Adipocyte (in vitro differentiated cells): ENCODE results near the gene SGSH.

ENCODE experiments used
- DNase-seq: peaks from one replicate; pipeline ENCODE4 v3.0.0-alpha.2; 2015; ENCODE audit warnings: low read depth
- H3K27me3 ChIP-seq: replicated peaks from 2 replicates; pipeline ENCODE4 v1.7.0; 2013; ENCODE audit warnings: mild to moderate bottlenecking, low read length, moderate library complexity; ENCODE audit not compliant: control insufficient read depth, insufficient read depth
- H3K36me3 ChIP-seq: 2 replicates; pipeline ENCODE4 v1.7.0; 2013; ENCODE audit warnings: low read length, mild to moderate bottlenecking, moderate library complexity; ENCODE audit not compliant: control insufficient read depth, insufficient read depth, severe bottlenecking
- H3K4me1 ChIP-seq: 2 replicates; pipeline ENCODE4 v1.7.0; 2013; ENCODE audit warnings: mild to moderate bottlenecking, low read length, moderate library complexity; ENCODE audit not compliant: control insufficient read depth, insufficient read depth
- H3K4me3 ChIP-seq: 2 replicates; pipeline ENCODE4 v1.7.0; 2013; ENCODE audit warnings: mild to moderate bottlenecking, low read length, moderate library complexity
- H3K9ac ChIP-seq: 2 replicates; pipeline ENCODE4 v1.7.0; 2013; ENCODE audit warnings: mild to moderate bottlenecking, low read length, moderate library complexity
- H3K9me3 ChIP-seq: 2 replicates; pipeline ENCODE4 v1.7.0; 2013; ENCODE audit warnings: mild to moderate bottlenecking, low read length, moderate library complexity; ENCODE audit not compliant: control insufficient read depth

The SGSH gene

DNA sequence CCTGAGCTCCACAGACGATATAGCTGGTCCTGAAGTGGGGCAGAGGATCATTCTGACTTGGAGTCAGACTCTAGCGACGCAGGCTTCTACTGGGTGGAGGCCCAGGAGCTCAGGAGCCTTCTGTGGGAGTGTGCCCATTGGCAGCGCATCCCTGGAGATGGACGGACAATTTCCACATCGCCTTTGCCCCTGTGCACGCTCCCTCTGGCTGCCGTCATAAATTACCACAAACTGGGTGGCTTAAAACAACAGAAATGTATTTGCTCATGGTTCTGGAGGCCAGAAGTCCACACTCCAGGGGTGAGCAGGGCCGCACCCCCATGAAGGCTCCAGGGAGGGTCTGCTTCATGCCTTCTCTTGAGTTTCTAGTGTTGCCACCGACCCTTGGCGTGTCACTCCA, 43.4 kb downstream of the SGSH start:
- Histone ChIP-seq H3K4me1 (no peaks in the 10 kb centered on the region), H3K27me3 (peaks cover 26% of the 10 kb centered on the region), H3K9ac (no peak overlapping the region), H3K9me3 (no peaks in the 10 kb centered on the region), H3K36me3 (no peaks in the 10 kb centered on the region), H3K4me3 (no peak overlapping the region)
- no peak for DNase-seq

DNA sequence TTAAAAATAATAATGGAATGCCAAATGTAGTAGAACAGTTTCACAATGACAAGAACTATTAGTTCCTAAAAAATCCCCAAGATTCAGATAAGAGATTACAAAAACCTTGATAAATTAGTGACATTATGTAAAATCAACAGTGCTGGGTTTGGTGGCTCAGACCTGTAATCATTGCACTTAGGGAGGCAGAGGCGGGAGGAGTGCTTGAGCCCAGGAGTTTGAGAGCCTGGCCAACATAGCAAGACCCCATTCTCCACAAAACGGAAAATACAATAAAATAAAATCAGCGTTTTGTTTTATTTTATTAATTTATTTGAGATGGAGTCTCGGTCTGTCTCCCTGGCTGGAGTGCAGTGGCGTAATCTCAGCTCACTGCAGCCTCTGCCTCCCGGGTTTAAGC, 46.2 kb downstream of the SGSH start:
- DNase-seq, result no peak
- no peaks in the 10 kb centered on the region for H3K36me3 ChIP-seq
- no peak overlapping the region for H3K9ac ChIP-seq

DNA sequence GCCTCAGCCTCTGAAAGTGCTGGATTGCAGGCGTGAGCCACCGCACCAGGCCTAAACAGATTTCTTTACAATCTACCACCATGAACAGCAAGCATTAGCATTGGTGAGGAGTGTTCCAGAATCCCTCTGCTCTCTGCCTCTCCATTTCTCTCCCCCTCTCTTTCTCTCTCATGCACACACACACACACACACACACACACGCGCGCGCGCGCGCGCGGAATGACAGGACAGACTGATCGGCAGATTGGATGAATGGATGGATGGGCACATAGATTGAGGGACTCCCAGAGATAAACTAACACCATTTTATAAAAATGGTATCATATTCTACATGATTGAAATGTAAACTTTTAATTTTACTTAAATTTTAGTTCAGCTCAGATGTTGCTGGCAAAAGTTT, 47.0 kb downstream of the SGSH start:
- H3K9ac ChIP-seq, result no peak overlapping the region
- H3K36me3 ChIP-seq, result no peaks in the 10 kb centered on the region
- H3K27me3 ChIP-seq, result peaks cover 38% of the 10 kb centered on the region
- no peaks in the 10 kb centered on the region for H3K9me3 ChIP-seq
- H3K4me1 ChIP-seq, result no peaks in the 10 kb centered on the region
- DNase-seq, result no peak
- H3K4me3 ChIP-seq, result no peak overlapping the region

More for the DNA sequence above, 46.2 kb downstream of the SGSH start:
- H3K4me3 ChIP-seq, result no peak overlapping the region
- no peaks in the 10 kb centered on the region for H3K4me1 ChIP-seq
- H3K9me3 ChIP-seq, result no peaks in the 10 kb centered on the region
- peaks cover 36% of the 10 kb centered on the region for H3K27me3 ChIP-seq

DNA sequence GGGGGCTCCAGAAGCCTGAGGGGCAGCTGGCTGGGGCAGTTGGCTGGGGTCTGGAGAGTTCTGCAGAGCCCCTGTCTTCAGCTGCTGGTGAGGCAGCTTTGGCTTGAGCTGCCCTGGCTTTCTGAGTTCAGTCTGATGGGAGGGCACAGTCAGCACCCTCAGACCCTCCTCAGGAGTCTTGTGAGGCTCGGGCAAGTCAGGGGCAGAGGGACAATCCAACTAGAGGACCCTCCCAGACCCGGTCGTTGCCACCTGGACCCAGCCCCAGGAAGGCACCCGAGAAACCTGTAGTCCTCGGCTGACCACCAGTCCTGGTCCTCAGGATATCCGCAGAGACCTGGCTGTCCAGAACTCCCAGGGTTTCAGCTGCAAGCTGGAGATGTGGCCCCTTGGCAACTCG, 48.5 kb downstream of the SGSH start:
- Histone ChIP-seq H3K27me3 (peaks cover 41% of the 10 kb centered on the region), H3K4me3 (no peak overlapping the region), H3K4me1 (no peaks in the 10 kb centered on the region)

DNA sequence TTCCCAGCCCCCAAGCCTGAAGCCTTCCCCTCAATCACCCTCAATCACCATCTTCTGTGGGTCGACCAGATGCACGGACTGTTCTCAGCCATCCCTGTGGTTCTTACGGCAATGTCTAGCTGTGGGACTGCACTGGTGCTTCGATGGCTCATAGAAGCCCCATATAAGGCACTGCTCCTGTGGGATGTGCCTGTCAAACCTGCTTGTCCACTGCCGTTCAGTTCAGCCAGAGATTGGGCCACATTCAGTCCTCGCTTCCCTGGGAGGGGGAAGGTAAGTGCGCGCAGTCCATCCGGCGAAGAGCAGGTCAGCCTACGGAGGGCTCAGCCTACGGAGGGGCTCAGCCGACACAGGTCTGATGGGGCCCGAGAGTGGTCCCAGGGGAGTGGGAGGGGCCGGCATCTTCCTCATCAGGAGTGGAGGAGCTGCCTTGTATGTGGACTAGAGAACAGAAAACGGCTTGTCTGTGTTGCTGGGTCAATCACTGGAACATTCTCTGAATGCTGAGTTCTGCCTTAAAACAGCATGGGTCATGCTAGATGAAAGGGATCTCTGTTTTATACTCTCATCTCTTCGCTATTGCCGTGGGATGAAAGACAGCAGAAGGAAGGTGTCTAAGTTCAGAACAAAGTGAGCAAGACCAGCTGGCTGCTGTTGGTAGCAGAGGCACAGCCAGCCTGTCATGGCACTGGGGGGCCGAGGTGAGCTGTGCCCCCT, 50.2 kb downstream of the SGSH start, which contains the start of gene CARD14:
TSS of gene CARD14 (plus strand) at position 247 of the 717 bp plus-strand sequence. CDS start 11,409 bp downstream, outside the sequence.
- DNase-seq, result no peak
- no peaks in the 10 kb centered on the region for H3K36me3 ChIP-seq
- H3K4me3 ChIP-seq, result no peak within 1 kb of the TSS
- no peak within 1 kb of the TSS for H3K9ac ChIP-seq
- no peaks in the 10 kb centered on the region for H3K9me3 ChIP-seq
- no peaks in the 10 kb centered on the region for H3K4me1 ChIP-seq
- H3K27me3 ChIP-seq, result peaks cover 37% of the 10 kb centered on the region

More for the DNA sequence above, 48.5 kb downstream of the SGSH start:
- H3K9me3 ChIP-seq, result no peaks in the 10 kb centered on the region
- no peak overlapping the region for H3K9ac ChIP-seq
- DNase-seq, result no peak
- H3K36me3 ChIP-seq, result no peaks in the 10 kb centered on the region

DNA sequence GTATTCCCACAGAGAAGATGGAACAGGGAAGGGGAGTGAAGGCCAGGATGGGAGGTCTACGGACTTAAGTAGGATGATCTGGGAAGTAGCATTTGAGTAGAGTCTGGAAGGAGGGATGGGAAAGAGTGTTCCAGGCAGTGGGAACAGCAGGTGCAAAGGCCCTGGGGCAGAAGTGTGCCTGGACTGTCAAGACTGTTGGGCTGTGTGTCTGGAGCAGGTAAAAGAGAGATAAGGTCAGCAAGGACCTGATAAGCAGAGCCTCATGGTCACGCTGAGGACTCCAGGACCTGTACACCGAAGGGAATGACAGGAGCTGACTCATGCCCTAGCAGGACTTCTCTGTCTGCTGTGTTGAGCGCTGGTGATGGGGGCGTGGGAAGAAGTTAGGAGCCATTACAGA, 51.0 kb downstream of the SGSH start:
- Histone ChIP-seq H3K27me3 (peaks cover 41% of the 10 kb centered on the region), H3K9me3 (no peaks in the 10 kb centered on the region), H3K36me3 (no peaks in the 10 kb centered on the region), H3K9ac (no peak overlapping the region), H3K4me3 (no peak overlapping the region), H3K4me1 (no peaks in the 10 kb centered on the region)
- DNase-seq, result no peak

DNA sequence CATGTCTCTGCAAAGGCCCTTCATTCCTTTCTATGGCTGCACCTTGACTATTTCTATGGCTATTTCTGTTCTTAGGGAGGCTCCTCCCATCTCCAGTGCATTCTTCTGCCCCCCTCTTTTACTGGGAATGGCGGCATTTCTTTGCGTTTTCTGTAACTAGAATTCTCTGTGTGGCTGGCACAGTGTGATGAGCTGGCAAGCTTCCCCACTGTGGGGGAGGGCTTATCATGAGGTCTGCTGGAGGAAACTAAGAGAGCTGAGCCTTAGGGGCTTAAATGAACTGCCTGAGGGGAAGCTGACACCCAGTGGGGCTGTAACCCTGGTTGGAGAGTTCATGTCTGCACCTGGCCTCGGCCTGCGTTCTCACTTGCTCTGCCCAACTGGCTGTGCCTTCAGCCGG, 51.8 kb downstream of the SGSH start:
- Histone ChIP-seq H3K4me3 (no peak overlapping the region), H3K9ac (no peak overlapping the region), H3K9me3 (no peaks in the 10 kb centered on the region), H3K27me3 (peaks cover 41% of the 10 kb centered on the region), H3K4me1 (no peaks in the 10 kb centered on the region), H3K36me3 (no peaks in the 10 kb centered on the region)
- no peak for DNase-seq

DNA sequence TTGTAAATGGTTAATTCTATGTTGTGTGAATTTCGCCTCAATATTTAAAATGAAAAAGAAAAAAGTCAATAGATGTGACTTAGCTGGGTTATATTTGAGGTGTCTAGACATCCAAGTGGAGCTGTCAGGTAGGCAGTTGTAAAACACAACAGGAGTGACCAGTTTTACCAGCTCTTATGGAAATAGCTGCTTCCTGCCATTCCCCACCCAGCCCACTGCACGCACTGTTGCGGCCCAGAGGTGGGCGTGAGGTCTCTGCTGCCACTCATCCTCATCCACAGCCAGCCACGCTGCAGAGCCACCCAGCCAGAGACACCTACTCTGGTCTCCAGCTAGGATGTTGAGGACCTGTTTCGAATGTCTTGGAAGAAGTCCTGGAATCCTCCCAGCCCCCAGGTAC, 53.7 kb downstream of the SGSH start:
- Histone ChIP-seq H3K4me1 (no peaks in the 10 kb centered on the region), H3K27me3 (peaks cover 33% of the 10 kb centered on the region), H3K4me3 (no peak overlapping the region), H3K9ac (no peak overlapping the region), H3K36me3 (no peaks in the 10 kb centered on the region), H3K9me3 (no peaks in the 10 kb centered on the region)
- DNase-seq, result no peak

DNA sequence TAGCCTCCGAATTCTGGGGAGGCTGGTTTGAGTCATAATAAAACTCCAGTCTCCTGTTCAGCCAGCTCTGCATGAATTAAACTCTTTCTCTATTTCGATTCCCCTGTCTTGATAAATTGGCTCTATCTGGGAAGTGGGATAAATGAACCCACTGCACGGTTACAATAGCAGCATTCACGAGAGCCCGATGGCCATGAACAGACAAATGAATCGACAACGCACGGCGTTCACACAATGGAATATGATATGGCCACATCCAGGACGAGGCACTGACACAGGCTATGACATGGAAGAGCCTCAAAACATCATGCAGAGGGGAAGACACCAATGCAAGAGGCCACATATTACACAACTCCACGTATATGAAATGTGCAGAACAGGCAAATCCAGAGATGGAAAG, 55.9 kb downstream of the SGSH start:
- DNase-seq, result no peak
- Histone ChIP-seq H3K4me1 (no peaks in the 10 kb centered on the region), H3K36me3 (no peaks in the 10 kb centered on the region), H3K27me3 (peaks cover 27% of the 10 kb centered on the region), H3K9me3 (no peaks in the 10 kb centered on the region), H3K9ac (no peak overlapping the region), H3K4me3 (no peak overlapping the region)

DNA sequence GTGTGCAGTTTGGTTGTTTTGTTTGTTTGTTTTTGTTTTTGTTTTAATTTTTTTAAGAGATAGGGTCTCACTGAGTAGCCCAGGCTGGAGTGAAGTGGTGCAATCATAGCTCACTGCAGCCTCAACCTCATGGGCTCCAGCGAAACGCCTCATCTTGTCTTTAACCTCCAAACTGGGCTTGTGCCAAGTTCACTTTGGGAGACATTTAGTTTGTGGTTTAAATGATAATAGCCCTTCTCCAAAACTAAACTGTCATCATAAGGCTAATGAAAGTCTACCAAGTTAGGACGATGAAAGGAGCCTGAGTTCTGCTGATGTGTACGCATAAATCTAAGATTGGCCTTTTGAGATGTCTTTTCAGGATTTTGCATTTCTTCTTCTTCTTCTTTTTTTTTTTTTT, 56.8 kb downstream of the SGSH start:
- no peak overlapping the region for H3K4me3 ChIP-seq
- peaks cover 18% of the 10 kb centered on the region for H3K27me3 ChIP-seq
- no peak for DNase-seq
- no peak overlapping the region for H3K9ac ChIP-seq
- H3K4me1 ChIP-seq, result no peaks in the 10 kb centered on the region
- H3K9me3 ChIP-seq, result no peaks in the 10 kb centered on the region
- H3K36me3 ChIP-seq, result no peaks in the 10 kb centered on the region

DNA sequence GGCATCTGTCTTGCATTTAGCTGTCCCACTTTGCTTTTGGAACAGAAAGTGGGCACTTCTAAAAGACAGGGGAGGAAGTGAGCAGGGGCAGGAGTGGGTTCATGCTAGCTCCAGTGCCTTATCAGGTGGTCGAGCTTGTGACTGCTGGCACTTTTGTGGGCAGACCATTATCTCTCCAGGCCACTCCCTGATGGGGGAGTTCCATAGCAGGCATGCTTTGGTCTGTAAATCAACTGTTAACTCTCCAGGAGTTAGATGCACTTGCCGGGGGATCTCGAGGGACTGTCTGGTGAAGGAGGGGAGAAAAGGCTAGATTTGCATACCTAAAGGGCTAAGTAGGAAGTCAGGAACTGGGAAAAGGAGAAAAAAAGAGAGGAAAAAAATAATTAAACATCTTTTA, 59.6 kb downstream of the SGSH start:
- DNase-seq, result no peak

More for the DNA sequence above, 59.6 kb downstream of the SGSH start:
- no peak overlapping the region for H3K9ac ChIP-seq
- no peak overlapping the region for H3K4me3 ChIP-seq
- H3K36me3 ChIP-seq, result no peaks in the 10 kb centered on the region
- peaks cover 8% of the 10 kb centered on the region for H3K9me3 ChIP-seq
- H3K27me3 ChIP-seq, result peaks cover 11% of the 10 kb centered on the region
- no peaks in the 10 kb centered on the region for H3K4me1 ChIP-seq
